Activated B cell treated with CpG ODN at 0.5 μM for 24 hours (primary cell): ENCODE data around the gene LAMA5. TPM values are rescaled to one million over a fixed set of nuclear protein-coding genes. Genes with fewer than 3 reads are reported as not detected.

Experiments used
- ATAC-seq: fragments of 200-7000 bp; cut with Tn5 transposase; one replicate; pipeline ENCODE4 v1.10.0; 2021; ENCODE audit warnings: low read depth, mild to moderate bottlenecking, moderate library complexity
- CTCF ChIA-PET: fragments of 350-600 bp; sonication (Branson Sonifier 250); formaldehyde crosslinking; loops from one replicate; lab custom pipeline; 2021; ENCODE audit warnings: antibody characterized with exemption; lab: Charles Lee
- POLR2A ChIA-PET: fragments of 350-600 bp; sonication (Branson Sonifier 250); formaldehyde crosslinking; loops from one replicate; lab custom pipeline; 2021; ENCODE audit warnings: antibody characterized with exemption; lab: Charles Lee
- DNase-seq: peaks from one replicate; pipeline ENCODE4 v3.0.0; 2022
- H3K27ac Mint-ChIP-seq: one replicate; pipeline ENCODE4 v1.8.0; 2020; ENCODE audit warnings: mixed read lengths
- H3K27me3 Mint-ChIP-seq: one replicate; pipeline ENCODE4 v1.8.0; 2021; ENCODE audit warnings: mixed read lengths
- H3K36me3 Mint-ChIP-seq: one replicate; pipeline ENCODE4 v1.8.0; 2021; ENCODE audit warnings: low read depth, mixed read lengths
- H3K4me1 Mint-ChIP-seq: one replicate; pipeline ENCODE4 v1.8.0; 2021; ENCODE audit warnings: mixed read lengths
- H3K4me3 Mint-ChIP-seq: one replicate; pipeline ENCODE4 v1.8.0; 2020; ENCODE audit warnings: mild to moderate bottlenecking, mixed read lengths
- H3K9me3 Mint-ChIP-seq: one replicate; pipeline ENCODE4 v1.8.0; 2020; ENCODE audit warnings: mixed read lengths
- intact Hi-C: fragments of 100-400 bp; cut with micrococcal nuclease; formaldehyde crosslinking; loops from one replicate; pipeline ENCODE4 v1.15.1; 2024
- total RNA-seq: library from RNA; stranded (reverse); gene quantifications from 2 replicates; pipeline ENCODE4 v1.2.3, GENCODE V29; 2022
- TF ChIP-seq, protein P1 (sequence below): fragments of 200-600 bp; IDR thresholded peaks from one replicate; pipeline ENCODE4 v1.8.0; 2022; ENCODE audit warnings: antibody characterized with exemption, mild to moderate bottlenecking

LAMA5 gene
- total RNA-seq, 1 donor from 2014 or later = 24.8 TPM

DNA sequence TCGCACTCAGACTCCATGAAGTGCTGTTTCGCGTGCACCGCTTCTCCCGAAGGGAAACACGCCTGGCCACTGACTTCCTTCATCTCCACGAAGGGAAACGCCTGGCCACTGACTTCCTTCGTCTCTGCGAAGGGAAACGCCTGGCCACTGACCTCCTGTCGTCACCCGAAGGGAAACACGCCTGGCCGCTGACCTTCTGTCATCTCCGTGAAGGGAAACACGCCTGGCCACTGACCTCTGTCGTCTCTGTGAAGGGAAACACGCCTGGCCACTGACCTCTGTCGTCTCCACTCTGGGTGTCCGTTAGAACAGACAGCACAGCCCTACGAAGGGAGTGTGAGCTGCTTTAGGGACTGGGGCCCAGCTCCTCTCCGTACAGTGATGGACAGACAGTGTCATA is 81.4 kb downstream of the LAMA5 start:
- Mint-ChIP-seq H3K27me3 (no peaks in the 10 kb centered on the region), H3K4me1 (no peaks in the 10 kb centered on the region), H3K36me3 (peaks cover 73% of the 10 kb centered on the region), H3K4me3 (no peak overlapping the region), H3K27ac (no peak overlapping the region), H3K9me3 (no peaks in the 10 kb centered on the region)
- ChIA-PET POLR2A (no interaction called here), CTCF (no interaction called here)
- TF ChIP-seq, protein P1, sequence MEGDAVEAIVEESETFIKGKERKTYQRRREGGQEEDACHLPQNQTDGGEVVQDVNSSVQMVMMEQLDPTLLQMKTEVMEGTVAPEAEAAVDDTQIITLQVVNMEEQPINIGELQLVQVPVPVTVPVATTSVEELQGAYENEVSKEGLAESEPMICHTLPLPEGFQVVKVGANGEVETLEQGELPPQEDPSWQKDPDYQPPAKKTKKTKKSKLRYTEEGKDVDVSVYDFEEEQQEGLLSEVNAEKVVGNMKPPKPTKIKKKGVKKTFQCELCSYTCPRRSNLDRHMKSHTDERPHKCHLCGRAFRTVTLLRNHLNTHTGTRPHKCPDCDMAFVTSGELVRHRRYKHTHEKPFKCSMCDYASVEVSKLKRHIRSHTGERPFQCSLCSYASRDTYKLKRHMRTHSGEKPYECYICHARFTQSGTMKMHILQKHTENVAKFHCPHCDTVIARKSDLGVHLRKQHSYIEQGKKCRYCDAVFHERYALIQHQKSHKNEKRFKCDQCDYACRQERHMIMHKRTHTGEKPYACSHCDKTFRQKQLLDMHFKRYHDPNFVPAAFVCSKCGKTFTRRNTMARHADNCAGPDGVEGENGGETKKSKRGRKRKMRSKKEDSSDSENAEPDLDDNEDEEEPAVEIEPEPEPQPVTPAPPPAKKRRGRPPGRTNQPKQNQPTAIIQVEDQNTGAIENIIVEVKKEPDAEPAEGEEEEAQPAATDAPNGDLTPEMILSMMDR = no peak
- DNase-seq (no peak), ATAC-seq (no peak)
- intact Hi-C loops = no loop called here

DNA sequence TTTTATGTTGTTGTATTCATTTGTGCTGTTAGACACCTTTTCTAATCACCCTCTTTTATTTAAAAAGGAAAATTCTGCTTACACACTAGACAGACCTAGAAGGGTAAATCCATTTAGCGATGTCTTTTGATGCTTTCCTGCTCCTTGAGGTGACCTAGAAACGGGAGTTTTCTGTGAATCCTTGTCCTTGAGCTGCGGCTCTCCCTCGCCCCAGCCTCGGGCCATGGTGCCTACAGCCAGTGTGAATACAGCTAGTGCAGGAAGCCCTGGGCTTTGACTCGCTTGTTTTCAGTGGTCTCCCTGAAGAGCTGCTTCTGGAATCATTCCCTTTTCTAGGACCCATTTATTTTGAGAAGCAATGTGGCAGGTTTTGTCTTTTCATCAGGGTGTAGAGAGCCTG is 82.0 kb downstream of the LAMA5 start:
- intact Hi-C loops = no loop called here
- TF ChIP-seq, protein P1 = no peak
- no peak for DNase-seq
- POLR2A ChIA-PET = no interaction called here
- no peaks in the 10 kb centered on the region for H3K4me1 Mint-ChIP-seq
- no peak for ATAC-seq
- H3K4me3 Mint-ChIP-seq = no peak overlapping the region
- CTCF ChIA-PET = no interaction called here
- no peaks in the 10 kb centered on the region for H3K27me3 Mint-ChIP-seq
- H3K9me3 Mint-ChIP-seq = no peaks in the 10 kb centered on the region
- no peak overlapping the region for H3K27ac Mint-ChIP-seq
- peaks cover 78% of the 10 kb centered on the region for H3K36me3 Mint-ChIP-seq

DNA sequence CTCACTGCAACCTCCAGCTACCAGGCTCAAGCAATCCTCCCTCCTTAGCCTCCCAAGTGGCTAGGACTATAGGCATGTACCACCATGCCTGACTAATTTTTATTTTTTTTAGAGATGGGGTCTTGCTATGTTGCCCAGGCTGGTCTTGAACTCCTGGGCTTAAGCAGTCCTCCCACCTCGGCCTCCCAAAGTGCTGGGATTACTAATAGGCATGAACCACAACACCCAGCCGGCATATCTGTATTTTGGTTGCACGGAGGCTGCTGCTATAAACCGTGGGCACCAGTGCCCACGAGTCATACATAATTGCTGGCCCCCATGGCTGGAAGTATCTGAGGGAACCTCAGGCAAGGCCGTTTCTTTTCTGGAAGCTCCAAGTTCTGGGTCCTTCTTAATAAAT is 82.7 kb downstream of the LAMA5 start:
- H3K9me3 Mint-ChIP-seq = no peaks in the 10 kb centered on the region
- peaks cover 85% of the 10 kb centered on the region for H3K36me3 Mint-ChIP-seq
- intact Hi-C loops = no loop called here
- POLR2A ChIA-PET = no interaction called here
- TF ChIP-seq, protein P1 = no peak
- DNase-seq (no peak), ATAC-seq (no peak)
- no peak overlapping the region for H3K4me3 Mint-ChIP-seq
- H3K4me1 Mint-ChIP-seq = no peaks in the 10 kb centered on the region
- no peak overlapping the region for H3K27ac Mint-ChIP-seq
- H3K27me3 Mint-ChIP-seq = no peaks in the 10 kb centered on the region
- CTCF ChIA-PET = no interaction called here

DNA sequence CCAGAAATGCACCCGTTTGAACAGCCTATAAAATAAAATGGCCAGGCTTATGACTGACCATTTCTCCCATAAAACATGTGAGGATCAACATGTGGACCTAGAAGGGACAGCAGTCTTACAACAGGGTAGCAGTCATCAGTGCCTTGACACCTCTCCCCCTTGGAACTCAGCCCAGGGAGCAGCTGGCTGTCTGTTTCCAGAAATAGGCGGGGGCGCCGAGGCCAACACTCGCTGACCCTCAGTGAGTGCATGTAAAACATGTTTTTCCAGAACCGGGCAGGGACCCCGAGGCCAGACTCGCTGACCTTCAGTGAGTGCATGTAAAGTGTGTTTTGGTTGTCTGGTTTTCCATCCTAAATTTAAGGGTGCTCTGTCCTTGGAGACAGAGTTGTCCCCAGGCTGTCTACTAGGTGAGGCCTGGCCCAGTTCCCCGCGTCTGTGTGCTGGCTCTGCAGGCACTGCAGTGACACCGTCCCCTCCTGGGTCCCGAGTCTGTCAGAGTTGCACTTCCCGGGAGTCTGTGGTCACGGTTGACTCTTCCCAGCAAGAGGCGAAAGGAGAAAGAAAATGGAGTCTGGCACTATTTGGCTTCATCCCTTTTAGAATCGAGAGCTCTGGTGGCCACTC is 84.1 kb downstream of the LAMA5 start:
- ATAC-seq (no peak), DNase-seq (no peak)
- H3K9me3 Mint-ChIP-seq = no peaks in the 10 kb centered on the region
- no peak overlapping the region for H3K4me3 Mint-ChIP-seq
- intact Hi-C loops = no loop called here
- peaks cover 91% of the 10 kb centered on the region for H3K36me3 Mint-ChIP-seq
- H3K4me1 Mint-ChIP-seq = no peaks in the 10 kb centered on the region
- no peaks in the 10 kb centered on the region for H3K27me3 Mint-ChIP-seq
- ChIA-PET CTCF (no interaction called here), POLR2A (interaction anchor here (0.6 kb wide), 1 partner anchor 57 kb away, joined by 13 read pairs; no protein-coding TSS in a partner anchor)
- no peak overlapping the region for H3K27ac Mint-ChIP-seq
- TF ChIP-seq, protein P1 = no peak

DNA sequence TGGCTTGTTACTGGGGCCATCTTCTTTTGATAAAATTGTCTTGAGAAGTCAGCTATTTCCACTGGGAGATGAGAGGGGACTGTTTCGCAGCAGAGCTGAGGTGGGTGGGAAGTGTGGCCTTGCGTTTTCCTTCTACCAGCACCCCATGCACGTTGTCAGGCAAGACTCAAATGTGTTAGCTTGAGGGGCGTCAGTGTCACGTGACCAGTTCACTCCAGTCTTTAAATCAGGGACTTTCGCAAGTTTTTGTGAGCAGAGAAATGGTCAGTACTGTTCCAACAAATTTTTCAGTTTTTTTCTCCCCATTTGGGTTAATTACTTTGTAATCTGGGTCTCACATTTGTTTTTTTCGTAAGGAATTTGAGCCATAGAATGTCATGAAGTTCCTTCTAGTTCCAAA is 85.0 kb downstream of the LAMA5 start:
- no peaks in the 10 kb centered on the region for H3K9me3 Mint-ChIP-seq
- no peak overlapping the region for H3K4me3 Mint-ChIP-seq
- H3K27me3 Mint-ChIP-seq = no peaks in the 10 kb centered on the region
- peaks cover 92% of the 10 kb centered on the region for H3K36me3 Mint-ChIP-seq
- TF ChIP-seq, protein P1 = no peak
- no peak for DNase-seq
- intact Hi-C loops = no loop called here
- ATAC-seq = no peak
- ChIA-PET POLR2A (no interaction called here), CTCF (no interaction called here)
- no peak overlapping the region for H3K27ac Mint-ChIP-seq
- no peaks in the 10 kb centered on the region for H3K4me1 Mint-ChIP-seq
